Activated CD8-positive, alpha-beta memory T cell treated with anti-CD3 and anti-CD28 coated beads, Interleukin-2, amount 50 U/mL, for 4 hours (primary cell): ENCODE results near the gene ZFAND5.

Source experiments
- DNase-seq: peaks from one replicate; pipeline ENCODE4 v3.0.0-alpha.2; 2020

ZFAND5 gene

GRCh38 chr9:72364679-72365524, at the start of gene ZFAND5:
TSS of gene ZFAND5 (minus strand) at chr9:72365208. CDS start at chr9:72360778, 4,430 bp downstream.
- DNase-seq: peak; percentile 95

GRCh38 chr9:72412483-72413040, 47.6 kb upstream of the ZFAND5 start:
- no peak for DNase-seq

- DNase-seq: no peak
Observed at GRCh38 chr9:72410214-72410613, 45.2 kb upstream of the ZFAND5 start.

- no peak for DNase-seq
Observed at GRCh38 chr9:72407114-72407513, 42.1 kb upstream of the ZFAND5 start.

- DNase-seq: no peak
Observed at GRCh38 chr9:72402744-72403143, 37.7 kb upstream of the ZFAND5 start.

- no peak for DNase-seq
Observed at GRCh38 chr9:72401396-72401795, 36.4 kb upstream of the ZFAND5 start.

- DNase-seq: no peak
Observed at GRCh38 chr9:72400866-72401265, 35.9 kb upstream of the ZFAND5 start.

- no peak for DNase-seq
Observed at GRCh38 chr9:72399391-72399790, 34.4 kb upstream of the ZFAND5 start.

GRCh38 chr9:72396247-72397091, 31.5 kb upstream of the ZFAND5 start:
- no peak for DNase-seq

GRCh38 chr9:72394066-72394465, 29.1 kb upstream of the ZFAND5 start:
- no peak for DNase-seq

- DNase-seq: no peak
Observed at GRCh38 chr9:72390907-72391306, 25.9 kb upstream of the ZFAND5 start.

- DNase-seq: no peak
Observed at GRCh38 chr9:72386186-72386585, 21.2 kb upstream of the ZFAND5 start.

GRCh38 chr9:72384710-72385485, 19.9 kb upstream of the ZFAND5 start:
- no peak for DNase-seq

- DNase-seq: no peak
Observed at GRCh38 chr9:72383978-72384709, 19.1 kb upstream of the ZFAND5 start.

GRCh38 chr9:72382405-72382804, 17.4 kb upstream of the ZFAND5 start:
- no peak for DNase-seq

- DNase-seq: no peak
Observed at GRCh38 chr9:72377041-72377440, 12.0 kb upstream of the ZFAND5 start.

GRCh38 chr9:72371151-72371550, 6.1 kb upstream of the ZFAND5 start:
- no peak for DNase-seq

- peak; percentile 54 for DNase-seq
Observed at GRCh38 chr9:72365525-72366256, 683 bp upstream of the ZFAND5 start.

GRCh38 chr9:72363908-72364678, 915 bp downstream of the ZFAND5 start:
- peak; percentile 72 for DNase-seq

GRCh38 chr9:72363236-72363635, 1.8 kb downstream of the ZFAND5 start:
- DNase-seq: no peak
